Calu3 (cell line): Measurements from ENCODE around the gene ARID1B. TPM values are rescaled to one million over a fixed set of nuclear protein-coding genes. Genes with fewer than 3 reads are reported as not detected.

ENCODE experiments used
- BruUV-seq: library from RNA; stranded (reverse); fragments of 400-500 nt; replicated peaks from 2 replicates; lab custom pipeline; 2021; lab: Mats Ljungman, UMichigan
- CTCF ChIA-PET: fragments of 300-600 bp; sonication (Branson Sonifier 250); formaldehyde crosslinking; loops from one replicate; lab custom pipeline; 2022; ENCODE audit warnings: antibody characterized with exemption; lab: Charles Lee
- DNase-seq: peaks from one replicate; pipeline ENCODE4 v3.0.0; 2022
- H3K27ac Mint-ChIP-seq: one replicate; pipeline ENCODE4 v1.8.0; 2022; ENCODE audit warnings: mixed read lengths; ENCODE audit not compliant: unreplicated experiment
- H3K27me3 Mint-ChIP-seq: one replicate; pipeline ENCODE4 v1.8.0; 2022; ENCODE audit warnings: mixed read lengths; ENCODE audit not compliant: unreplicated experiment
- H3K36me3 Mint-ChIP-seq: one replicate; pipeline ENCODE4 v1.8.0; 2022; ENCODE audit warnings: mild to moderate bottlenecking, moderate library complexity, mixed read lengths; ENCODE audit not compliant: insufficient read depth, unreplicated experiment
- H3K4me1 Mint-ChIP-seq: one replicate; pipeline ENCODE4 v1.8.0; 2022; ENCODE audit warnings: mild to moderate bottlenecking, low read depth, mixed read lengths; ENCODE audit not compliant: unreplicated experiment
- H3K4me3 Mint-ChIP-seq: one replicate; pipeline ENCODE4 v1.8.0; 2022; ENCODE audit warnings: mild to moderate bottlenecking, low read depth, moderate library complexity, mixed read lengths; ENCODE audit not compliant: unreplicated experiment
- H3K9me3 Mint-ChIP-seq: one replicate; pipeline ENCODE4 v1.8.0; 2022; ENCODE audit warnings: low read depth, mixed read lengths; ENCODE audit not compliant: unreplicated experiment
- CTCF ChIP-seq: fragments of 200-600 bp; IDR thresholded peaks from one replicate; pipeline ENCODE4 v1.8.0; 2022; ENCODE audit warnings: antibody characterized with exemption; ENCODE audit not compliant: unreplicated experiment
- intact Hi-C: fragments of 100-400 bp; cut with micrococcal nuclease; formaldehyde crosslinking; loops from one replicate; pipeline ENCODE4 v1.10.0; 2022; ENCODE audit not compliant: unreplicated experiment
- total RNA-seq: library from RNA; stranded (reverse); gene quantifications from 2 replicates; pipeline ENCODE4 v1.2.3, GENCODE V29; 2022

ARID1B gene
- total RNA-seq, 1 experiment from 2014 or later, result 53.5 TPM

GRCh38 chr6:156816505-156816904 is 39.3 kb downstream of the ARID1B start:
- Mint-ChIP-seq H3K4me1 (peaks cover 9% of the 10 kb centered on the region), H3K27ac (no peak overlapping the region), H3K36me3 (no peaks in the 10 kb centered on the region), H3K4me3 (no peak overlapping the region), H3K9me3 (no peaks in the 10 kb centered on the region), H3K27me3 (no peaks in the 10 kb centered on the region)
- intact Hi-C loops, result no loop called here
- no peak for DNase-seq
- no peak for TF ChIP-seq CTCF
- no TSS peak for BruUV-seq
- CTCF ChIA-PET, result no interaction called here

GRCh38 chr6:156820089-156820798 is 43.1 kb downstream of the ARID1B start:
- no peak for DNase-seq
- no peaks in the 10 kb centered on the region for H3K27me3 Mint-ChIP-seq
- no peaks in the 10 kb centered on the region for H3K9me3 Mint-ChIP-seq
- no peaks in the 10 kb centered on the region for H3K36me3 Mint-ChIP-seq
- no peak for TF ChIP-seq CTCF
- BruUV-seq, result no TSS peak
- intact Hi-C loops, result no loop called here
- H3K4me1 Mint-ChIP-seq, result peaks cover 9% of the 10 kb centered on the region
- CTCF ChIA-PET, result interaction anchor here (1.0 kb wide), 1 partner anchor 177 kb away, joined by 5 read pairs; no protein-coding TSS in a partner anchor
- no peak overlapping the region for H3K27ac Mint-ChIP-seq
- H3K4me3 Mint-ChIP-seq, result no peak overlapping the region

- BruUV-seq, result no TSS peak
- CTCF ChIA-PET, result no interaction called here
- no peak overlapping the region for H3K4me3 Mint-ChIP-seq
- H3K4me1 Mint-ChIP-seq, result peaks cover 6% of the 10 kb centered on the region
- no peak for TF ChIP-seq CTCF
- no peak overlapping the region for H3K27ac Mint-ChIP-seq
- intact Hi-C loops, result no loop called here
- H3K27me3 Mint-ChIP-seq, result no peaks in the 10 kb centered on the region
- no peaks in the 10 kb centered on the region for H3K36me3 Mint-ChIP-seq
- no peaks in the 10 kb centered on the region for H3K9me3 Mint-ChIP-seq
- DNase-seq, result no peak
Observed at GRCh38 chr6:156821707-156822106, 44.5 kb downstream of the ARID1B start.

- Mint-ChIP-seq H3K27ac (no peak overlapping the region), H3K9me3 (no peaks in the 10 kb centered on the region), H3K36me3 (no peaks in the 10 kb centered on the region), H3K4me1 (peaks cover 14% of the 10 kb centered on the region), H3K4me3 (no peak overlapping the region), H3K27me3 (no peaks in the 10 kb centered on the region)
- no TSS peak for BruUV-seq
- TF ChIP-seq CTCF, result no peak
- intact Hi-C loops, result no loop called here
- CTCF ChIA-PET, result no interaction called here
- no peak for DNase-seq
Observed at GRCh38 chr6:156822747-156823206, 45.6 kb downstream of the ARID1B start.
